Right hindlimb (tissue), 1 donor: ENCODE data around the gene TUBB3.
"Not testable (repeated sequence)": the region's sequence is repeated elsewhere in the genome, so short reads cannot be mapped to it uniquely, and the experiment has no call there.

Source experiments
- DNase-seq: peaks from one replicate; pipeline ENCODE4 v3.0.0-alpha.2; 2018

TUBB3 gene

GRCh38 chr16:89918453-89919347 lies 4.4 kb upstream of the TUBB3 start, which contains the start of gene MC1R:
Gene MC1R (plus strand): TSS chr16:89918862. CDS start chr16:89919259, 397 bp downstream.
- DNase-seq = peak; percentile 52

- DNase-seq = no peak
Observed at GRCh38 chr16:89919535-89920406, 3.4 kb upstream of the TUBB3 start.

GRCh38 chr16:89920723-89921122 lies 2.4 kb upstream of the TUBB3 start:
- DNase-seq = no peak

GRCh38 chr16:89921131-89921701 lies 1.9 kb upstream of the TUBB3 start:
- DNase-seq = no peak

- DNase-seq = peak; percentile 90
Observed at GRCh38 chr16:89921702-89922476, 1.3 kb upstream of the TUBB3 start.

- peak; percentile 83 for DNase-seq
Observed at GRCh38 chr16:89922477-89922883, 662 bp upstream of the TUBB3 start.

- no peak for DNase-seq
Observed at GRCh38 chr16:89923640-89924296, 626 bp downstream of the TUBB3 start.

- DNase-seq = peak; percentile 63
Observed at GRCh38 chr16:89924297-89924924, 1.3 kb downstream of the TUBB3 start.

- DNase-seq = no peak
Observed at GRCh38 chr16:89924925-89925307, 1.8 kb downstream of the TUBB3 start.

- no peak for DNase-seq
Observed at GRCh38 chr16:89925596-89926079, 2.5 kb downstream of the TUBB3 start.

GRCh38 chr16:89931305-89931896 lies 8.3 kb downstream of the TUBB3 start:
- DNase-seq = no peak

GRCh38 chr16:89931964-89932363 lies 8.8 kb downstream of the TUBB3 start:
- no peak for DNase-seq

- DNase-seq = not testable (repeated sequence)
Observed at GRCh38 chr16:89934019-89934418, 10.9 kb downstream of the TUBB3 start.

- no peak for DNase-seq
Observed at GRCh38 chr16:89934611-89935553, 11.7 kb downstream of the TUBB3 start.

- not testable (repeated sequence) for DNase-seq
Observed at GRCh38 chr16:89935620-89936019, 12.5 kb downstream of the TUBB3 start.

- no peak for DNase-seq
Observed at GRCh38 chr16:89936034-89936433, 12.9 kb downstream of the TUBB3 start.

- no peak for DNase-seq
Observed at GRCh38 chr16:89936508-89936907, 13.4 kb downstream of the TUBB3 start.

- DNase-seq = no peak
Observed at GRCh38 chr16:89936981-89937380, 13.8 kb downstream of the TUBB3 start.

- no peak for DNase-seq
Observed at GRCh38 chr16:89938175-89938885, 15.2 kb downstream of the TUBB3 start.
